HepG2 (cell line): ENCODE measurements around the gene DLL4.

Experiments
- CTCF ChIP-seq: sonication (generic); formaldehyde crosslinking; IDR thresholded peaks from 2 replicates; pipeline ENCODE4 v1.5.0; 2020; ENCODE audit warnings: mild to moderate bottlenecking, missing genetic modification reagents, moderate library complexity
- HES4 ChIP-seq: sonication (generic); formaldehyde crosslinking; IDR thresholded peaks from 2 replicates; pipeline ENCODE4 v1.9.0; 2021; ENCODE audit warnings: mild to moderate bottlenecking, missing genetic modification reagents, borderline replicate concordance
- HNF1B ChIP-seq: sonication (generic); formaldehyde crosslinking; IDR thresholded peaks from 2 replicates; pipeline ENCODE4 v1.5.1; 2020; ENCODE audit warnings: mild to moderate bottlenecking, moderate library complexity, missing genetic modification reagents
- KAT8 ChIP-seq: IDR thresholded peaks from 2 replicates; pipeline ENCODE4 v1.6.1; 2016; ENCODE audit warnings: missing genetic modification reagents, missing compliant biosample characterization
- MXD1 ChIP-seq: sonication (generic); formaldehyde crosslinking; IDR thresholded peaks from 2 replicates; pipeline ENCODE4 v1.4.0; 2020; ENCODE audit warnings: mild to moderate bottlenecking, missing genetic modification reagents
- POLR2A ChIP-seq, 2 experiments: IDR thresholded peaks; 2 replicates each; pipeline ENCODE4 v1.6.1; 2011; ENCODE audit warnings: low read depth in 2 of 2, low read length in 2 of 2, mild to moderate bottlenecking in 1 of 2, moderate library complexity in 1 of 2; ENCODE audit not compliant: insufficient read depth in 1 of 2
- ZNF75D ChIP-seq: sonication (generic); formaldehyde crosslinking; IDR thresholded peaks from 2 replicates; pipeline ENCODE4 v1.8.1; 2023; ENCODE audit warnings: missing genetic modification reagents, mild to moderate bottlenecking, borderline replicate concordance
- TF ChIP-seq, protein P1 (sequence below): sonication (generic); formaldehyde crosslinking; IDR thresholded peaks from 2 replicates; pipeline ENCODE4 v1.4.0; 2020; ENCODE audit warnings: missing genetic modification reagents

GRCh38 chr15:40923551-40923950 is 5.6 kb upstream of the DLL4 start:
- TF ChIP-seq MXD1 (CRISPR knock-in tag) = no peak
- no peak for TF ChIP-seq HES4 (CRISPR knock-in tag)
- TF ChIP-seq, protein P1, sequence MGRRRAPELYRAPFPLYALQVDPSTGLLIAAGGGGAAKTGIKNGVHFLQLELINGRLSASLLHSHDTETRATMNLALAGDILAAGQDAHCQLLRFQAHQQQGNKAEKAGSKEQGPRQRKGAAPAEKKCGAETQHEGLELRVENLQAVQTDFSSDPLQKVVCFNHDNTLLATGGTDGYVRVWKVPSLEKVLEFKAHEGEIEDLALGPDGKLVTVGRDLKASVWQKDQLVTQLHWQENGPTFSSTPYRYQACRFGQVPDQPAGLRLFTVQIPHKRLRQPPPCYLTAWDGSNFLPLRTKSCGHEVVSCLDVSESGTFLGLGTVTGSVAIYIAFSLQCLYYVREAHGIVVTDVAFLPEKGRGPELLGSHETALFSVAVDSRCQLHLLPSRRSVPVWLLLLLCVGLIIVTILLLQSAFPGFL (CRISPR knock-in tag) = no peak
- no peak for TF ChIP-seq ZNF75D (CRISPR knock-in tag)
- no peak for TF ChIP-seq HNF1B (CRISPR knock-in tag)
- no peak for TF ChIP-seq POLR2A (IDR thresholded peaks at IDR 0.05; ENCODE audit: insufficient read depth in 1 of 2, low read depth in 2 of 2, low read length in 2 of 2)
- no peak for TF ChIP-seq CTCF (CRISPR knock-in tag)
- no peak for TF ChIP-seq KAT8 (CRISPR knock-in tag)
